Stimulated activated CD8-positive, alpha-beta memory T cell treated with anti-CD3 and anti-CD28 coated beads, Interleukin-2, amount 100 ng/mL, for 1 hour (primary cell): Measurements from ENCODE around the gene ZNF592.
"Not testable (repeated sequence)": the region's sequence is repeated elsewhere in the genome, so short reads cannot be mapped to it uniquely, and the experiment has no call there.

Experiments used
- DNase-seq, 2 donors: peaks; one replicate each; pipeline ENCODE4 v3.0.0-alpha.2; 2020; ENCODE audit warnings: low read depth in 2 of 2

The ZNF592 gene, protein sequence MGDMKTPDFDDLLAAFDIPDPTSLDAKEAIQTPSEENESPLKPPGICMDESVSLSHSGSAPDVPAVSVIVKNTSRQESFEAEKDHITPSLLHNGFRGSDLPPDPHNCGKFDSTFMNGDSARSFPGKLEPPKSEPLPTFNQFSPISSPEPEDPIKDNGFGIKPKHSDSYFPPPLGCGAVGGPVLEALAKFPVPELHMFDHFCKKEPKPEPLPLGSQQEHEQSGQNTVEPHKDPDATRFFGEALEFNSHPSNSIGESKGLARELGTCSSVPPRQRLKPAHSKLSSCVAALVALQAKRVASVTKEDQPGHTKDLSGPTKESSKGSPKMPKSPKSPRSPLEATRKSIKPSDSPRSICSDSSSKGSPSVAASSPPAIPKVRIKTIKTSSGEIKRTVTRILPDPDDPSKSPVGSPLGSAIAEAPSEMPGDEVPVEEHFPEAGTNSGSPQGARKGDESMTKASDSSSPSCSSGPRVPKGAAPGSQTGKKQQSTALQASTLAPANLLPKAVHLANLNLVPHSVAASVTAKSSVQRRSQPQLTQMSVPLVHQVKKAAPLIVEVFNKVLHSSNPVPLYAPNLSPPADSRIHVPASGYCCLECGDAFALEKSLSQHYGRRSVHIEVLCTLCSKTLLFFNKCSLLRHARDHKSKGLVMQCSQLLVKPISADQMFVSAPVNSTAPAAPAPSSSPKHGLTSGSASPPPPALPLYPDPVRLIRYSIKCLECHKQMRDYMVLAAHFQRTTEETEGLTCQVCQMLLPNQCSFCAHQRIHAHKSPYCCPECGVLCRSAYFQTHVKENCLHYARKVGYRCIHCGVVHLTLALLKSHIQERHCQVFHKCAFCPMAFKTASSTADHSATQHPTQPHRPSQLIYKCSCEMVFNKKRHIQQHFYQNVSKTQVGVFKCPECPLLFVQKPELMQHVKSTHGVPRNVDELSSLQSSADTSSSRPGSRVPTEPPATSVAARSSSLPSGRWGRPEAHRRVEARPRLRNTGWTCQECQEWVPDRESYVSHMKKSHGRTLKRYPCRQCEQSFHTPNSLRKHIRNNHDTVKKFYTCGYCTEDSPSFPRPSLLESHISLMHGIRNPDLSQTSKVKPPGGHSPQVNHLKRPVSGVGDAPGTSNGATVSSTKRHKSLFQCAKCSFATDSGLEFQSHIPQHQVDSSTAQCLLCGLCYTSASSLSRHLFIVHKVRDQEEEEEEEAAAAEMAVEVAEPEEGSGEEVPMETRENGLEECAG (N-terminal part only)

GRCh38 chr15:84748274-84749110 lies at the start of gene ZNF592:
Gene ZNF592 (plus strand): TSS chr15:84748592. CDS start chr15:84782676, 34,084 bp downstream.
- DNase-seq = peak; percentile 68 to 71

DNA sequence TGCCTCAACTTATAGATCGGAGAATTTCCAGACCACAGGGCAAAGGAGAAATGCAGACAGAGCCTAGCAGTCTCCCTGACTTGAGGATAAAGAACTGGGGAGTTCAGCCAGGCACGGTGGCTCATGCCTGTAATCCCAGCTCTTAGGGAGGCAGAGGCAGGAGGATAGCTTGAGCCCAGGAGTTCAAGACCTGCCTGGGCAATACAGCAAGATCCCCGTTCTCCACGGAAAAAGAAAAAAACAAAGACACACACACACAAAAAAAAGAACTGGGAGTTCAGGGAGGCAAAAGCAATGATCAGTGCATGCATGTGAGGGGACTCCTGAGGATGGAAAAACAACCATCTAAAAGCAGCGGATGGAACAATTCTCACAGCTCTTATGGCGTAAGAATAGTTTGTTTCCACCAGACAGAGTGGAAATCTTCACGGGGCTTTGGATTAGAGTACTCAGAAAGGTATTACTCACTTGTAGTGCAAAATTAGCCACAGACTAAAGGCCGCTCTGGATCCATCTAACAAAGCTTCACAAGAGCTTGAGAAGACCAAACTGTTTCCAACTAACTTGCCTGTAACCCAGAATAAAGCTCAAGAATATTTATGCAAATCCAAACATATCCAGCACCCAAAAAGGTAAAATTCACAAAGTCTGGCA lies 48.7 kb upstream of the ZNF592 start:
- no peak for DNase-seq

GRCh38 chr15:84702961-84703482 lies 45.4 kb upstream of the ZNF592 start:
- DNase-seq = no peak

DNA sequence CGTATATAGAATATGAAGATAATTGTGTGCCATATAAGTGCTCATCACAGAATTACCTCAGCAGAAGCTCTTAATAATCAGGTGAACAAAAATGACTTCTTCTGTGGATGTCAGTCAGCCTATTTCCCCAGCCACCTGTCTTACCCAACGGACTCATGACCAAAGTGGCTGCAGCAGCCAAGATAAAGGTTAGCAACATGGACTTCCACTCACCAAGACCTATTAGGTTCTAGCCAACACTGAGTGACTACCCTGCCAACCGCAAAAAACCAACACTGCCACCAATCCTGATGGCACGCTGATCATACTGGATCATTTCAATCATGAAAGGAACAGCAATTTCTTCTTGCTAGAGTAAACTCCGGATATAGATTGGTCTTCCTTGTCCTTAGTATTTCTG lies 44.6 kb upstream of the ZNF592 start:
- no peak for DNase-seq

- no peak for DNase-seq
These were observed 34.0 kb upstream of the ZNF592 start for GRCh38 chr15:84714372-84714771.

- no peak for DNase-seq
These were observed 33.6 kb upstream of the ZNF592 start for GRCh38 chr15:84714821-84715220.

GRCh38 chr15:84715441-84716035 lies 32.9 kb upstream of the ZNF592 start:
- DNase-seq = no peak

- DNase-seq = peak; percentile 70 to 84
These were observed 32.2 kb upstream of the ZNF592 start, which contains the start of gene SEC11A for GRCh38 chr15:84716036-84716732. Gene SEC11A (minus strand): TSS chr15:84716139. CDS start chr15:84716075, 64 bp downstream.

- DNase-seq = no peak
These were observed 27.0 kb upstream of the ZNF592 start for GRCh38 chr15:84721371-84721770.

DNA sequence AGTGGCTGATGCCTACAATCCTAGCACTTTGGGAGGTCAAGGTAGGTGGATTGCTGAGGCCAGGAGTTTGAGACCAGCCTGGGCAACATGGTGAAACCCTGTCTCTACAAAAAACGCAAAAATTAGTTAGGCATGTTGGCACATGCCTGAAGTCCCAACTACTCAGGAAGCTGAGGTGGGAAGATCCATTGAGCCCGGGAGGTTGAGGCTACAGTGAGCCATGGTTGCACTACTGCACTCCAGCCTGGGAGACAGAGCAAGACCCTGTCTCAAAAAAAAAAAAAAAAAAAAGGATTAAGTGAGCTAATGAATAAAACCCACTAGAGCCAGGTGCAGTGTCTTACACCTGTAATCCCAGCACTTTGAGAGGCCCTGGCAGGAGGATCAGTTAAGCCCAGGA lies 25.8 kb upstream of the ZNF592 start:
- DNase-seq = no peak

DNA sequence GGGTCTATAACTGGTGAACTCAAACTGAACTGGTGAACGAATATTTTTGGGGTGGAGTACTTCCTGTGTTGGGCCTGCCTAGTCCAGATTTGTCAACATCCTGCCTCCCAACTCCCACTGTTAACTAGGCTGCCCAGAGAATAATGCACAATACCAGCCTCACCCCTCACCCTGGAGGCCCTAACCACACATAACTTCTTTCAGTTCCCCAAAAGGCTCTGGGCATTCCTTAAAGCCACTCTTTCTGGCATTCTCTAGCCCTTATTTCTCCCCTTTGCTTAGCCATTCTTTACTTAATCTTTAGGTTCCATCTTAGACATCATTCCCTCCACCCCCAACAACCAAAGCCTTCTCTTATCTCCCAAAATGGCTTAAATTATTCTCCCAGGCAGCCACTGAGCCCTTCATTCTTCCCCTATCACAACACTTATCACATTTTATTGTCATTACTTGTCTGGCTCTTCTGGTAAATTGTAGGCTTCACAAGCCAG lies 23.3 kb upstream of the ZNF592 start:
- no peak for DNase-seq

GRCh38 chr15:84727429-84727828 lies 21.0 kb upstream of the ZNF592 start:
- DNase-seq = no peak

DNA sequence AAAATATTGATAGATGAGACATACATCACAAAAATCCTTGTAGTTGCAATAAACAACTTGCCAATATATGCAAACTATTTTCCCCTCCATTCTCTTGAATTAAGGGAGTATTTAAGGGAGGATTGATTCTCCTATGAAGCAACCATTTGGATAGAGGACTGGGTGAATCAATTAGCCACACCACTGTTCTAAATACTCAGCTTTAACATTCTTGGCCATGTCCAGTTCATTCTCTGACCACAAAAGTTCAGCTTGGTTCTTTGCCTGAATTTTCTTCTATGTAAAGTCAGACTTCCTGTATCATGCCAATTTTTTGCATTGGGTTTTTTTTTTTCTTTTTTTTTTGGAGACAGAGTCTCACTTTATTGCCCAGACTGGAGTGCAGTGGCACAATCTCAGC lies 16.6 kb upstream of the ZNF592 start:
- DNase-seq = no peak

DNA sequence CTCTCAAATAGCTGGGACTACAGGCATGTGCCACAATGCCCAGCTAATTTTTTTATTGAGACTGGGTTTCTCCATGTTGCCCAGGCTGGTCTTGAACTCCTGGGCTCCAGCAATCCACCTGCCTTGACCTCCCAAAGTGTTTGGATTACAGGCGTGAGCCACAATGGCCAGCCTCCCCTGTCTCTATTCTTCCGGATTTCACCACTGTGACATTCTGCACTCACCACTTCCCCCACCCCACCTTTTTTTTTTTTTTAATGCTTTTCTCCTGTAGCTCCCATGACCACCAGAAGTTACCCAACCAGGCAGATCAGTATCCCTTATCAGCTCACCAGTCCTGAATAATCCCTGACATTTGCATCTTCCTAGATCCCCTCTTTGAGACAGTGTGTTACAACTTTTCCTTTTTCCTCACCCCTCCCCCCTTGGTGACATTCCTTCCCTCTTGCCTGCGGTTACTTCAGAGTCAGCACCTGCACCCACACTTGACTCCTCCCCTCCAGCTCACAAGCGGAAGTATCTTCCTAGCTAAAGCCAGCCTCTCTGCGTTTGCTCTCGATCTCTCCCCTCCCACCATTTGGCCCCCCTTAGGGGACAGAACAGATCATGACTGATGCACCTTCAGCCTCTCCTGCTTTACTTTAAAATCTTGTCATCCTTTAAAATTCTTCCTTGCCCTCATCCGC lies 13.5 kb upstream of the ZNF592 start:
- peak in 1 of 2 donors; percentile 31 for DNase-seq

- not testable (repeated sequence) for DNase-seq
These were observed 12.8 kb upstream of the ZNF592 start for GRCh38 chr15:84735480-84736061.

GRCh38 chr15:84736375-84736774 lies 12.0 kb upstream of the ZNF592 start:
- peak in 1 of 2 donors; percentile 15 for DNase-seq

DNA sequence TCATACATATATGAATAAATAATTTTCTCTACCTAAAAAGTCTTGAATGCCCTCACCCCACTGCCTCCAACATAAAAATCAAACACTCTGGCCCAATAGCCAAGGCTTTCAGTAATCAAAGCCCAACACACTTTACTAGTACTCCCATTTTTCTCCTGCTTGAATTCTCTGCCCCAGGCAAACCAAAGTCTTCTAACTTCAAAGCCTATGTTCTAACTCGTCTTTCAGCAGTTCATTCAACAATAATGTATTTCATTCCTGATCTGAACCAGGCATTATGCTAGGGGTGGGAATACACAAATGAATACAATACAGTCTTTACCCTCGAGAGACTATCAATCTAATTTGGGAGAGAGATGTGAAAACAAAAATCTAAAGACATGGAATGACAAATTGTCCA lies 11.4 kb upstream of the ZNF592 start:
- DNase-seq = no peak

GRCh38 chr15:84740691-84741090 lies 7.7 kb upstream of the ZNF592 start:
- no peak for DNase-seq
